GM12892 (cell line): ENCODE measurements around the gene R3HDM2.

Experiments
- POLR2A ChIP-seq: IDR thresholded peaks from 2 replicates; pipeline ENCODE4 v1.6.1; 2011; ENCODE audit warnings: low read depth, low read length, control low read depth
- POLR2AphosphoS5 ChIP-seq: IDR thresholded peaks from 2 replicates; pipeline ENCODE4 v1.6.1; 2011; ENCODE audit warnings: low read depth, low read length, control low read depth
- TAF1 ChIP-seq: IDR thresholded peaks from 2 replicates; pipeline ENCODE4 v1.6.1; 2011; ENCODE audit warnings: low read depth, mild to moderate bottlenecking, control low read depth, low read length, borderline replicate concordance

- TF ChIP-seq POLR2AphosphoS5 (no peak), TAF1 (no peak), POLR2A (no peak)
Measured at GRCh38 chr12:57250956-57251355, 179.9 kb downstream of the R3HDM2 start, which contains the start of gene STAC3.
